ENCODE results near the gene MRPS33. TPM values are rescaled to one million over a fixed set of nuclear protein-coding genes. Genes with fewer than 3 reads are reported as not detected.

The MRPS33 gene
- total and polyA plus RNA-seq, 2 of the 8 experiments (the other 6 are each of a cell fraction or from before 2014, with no cell fraction given): 22.9 to 62.6 TPM

GRCh38 chr7:141012696-141013344 lies 1.9 kb downstream of the MRPS33 start:
- no peak overlapping the region for H3K23ac ChIP-seq (ENCODE audit: insufficient read length)
- H3K27me3 ChIP-seq (replicated peaks in 1 of 4; ENCODE audit: control insufficient read depth in 3 of 4, extremely low read depth in 1 of 4, insufficient read depth in 3 of 4, low read length in 3 of 4): no peaks in the 10 kb centered on the region
- FAIRE-seq (no peak), DNase-seq (ENCODE audit: low read depth in 1 of 2, low spot score in 2 of 2) (no peak)
- H4K91ac ChIP-seq (replicated peaks; ENCODE audit: insufficient read length, low read length): no peak overlapping the region
- H3K23me2 ChIP-seq (ENCODE audit: low read depth, low read length): no peaks in the 10 kb centered on the region
- no peak overlapping the region for H3K27ac ChIP-seq (ENCODE audit: low read depth, low read length)
- H3K4me1 ChIP-seq (replicated peaks in 1 of 4; ENCODE audit: control insufficient read depth in 3 of 4, insufficient read depth in 4 of 4, low read length in 3 of 4): no peaks in the 10 kb centered on the region; a peak in 1 of 7 replicates
- H3K36me3 ChIP-seq (ENCODE audit: control insufficient read depth in 2 of 4, insufficient read depth in 4 of 4, low read length in 3 of 4): peaks cover 0 to 15% (median 7%) of the 10 kb centered on the region in 4 experiments; a peak in 4 of 8 replicates
- peaks cover 0 to 21% of the 10 kb centered on the region in 2 experiments; a peak in 3 of 4 replicates for H3K79me2 ChIP-seq (ENCODE audit: control insufficient read depth in 1 of 2, insufficient read depth in 2 of 2, low read length in 2 of 2)
- CTCF ChIA-PET (ENCODE audit: partially characterized antibody): interaction anchor here (0.6 to 5.1 kb wide), 10 partner anchors 8 to 353 kb away, joined by 3 to 39 read pairs (median 4); no protein-coding TSS in a partner anchor
- no peaks in the 10 kb centered on the region; the same call in 1 of the 2 replicates for H3K79me1 ChIP-seq (ENCODE audit: low read depth, low read length)
- H3K9me3 ChIP-seq (ENCODE audit: insufficient read depth in 2 of 2, low read depth in 1 of 2, low read length in 1 of 2): no peaks in the 10 kb centered on the region
- H3K18ac ChIP-seq (ENCODE audit: extremely low read depth, low read length): no peak overlapping the region
- H4K20me1 ChIP-seq (replicated peaks in 1 of 2; ENCODE audit: control insufficient read depth in 1 of 2, insufficient read depth in 2 of 2, low read length in 2 of 2): peaks cover 0 to 1% of the 10 kb centered on the region in 2 experiments
- H3K4me3 ChIP-seq (ENCODE audit: extremely low read depth in 1 of 4, insufficient read depth in 2 of 4, low read depth in 3 of 4, low read length in 4 of 4): no peak overlapping the region
- no peak overlapping the region for H2AFZ ChIP-seq (ENCODE audit: low read length)
- no peak overlapping the region for H2BK120ac ChIP-seq (replicated peaks; ENCODE audit: low read depth, low read length)
- H2AK5ac ChIP-seq (ENCODE audit: low read depth, low read length): no peak overlapping the region
- H3K9ac ChIP-seq (replicated peaks in 1 of 4; ENCODE audit: extremely low read depth in 1 of 4, low read depth in 3 of 4, low read length in 3 of 4): no peak overlapping the region
- no peak overlapping the region for H2BK15ac ChIP-seq (ENCODE audit: low read length)
- H4K5ac ChIP-seq (ENCODE audit: insufficient read length, low read depth, low read length): no peak overlapping the region
- WGBS, 2 experiments (ENCODE audit: extremely low coverage in 1 of 2, insufficient coverage in 1 of 2, insufficient read length in 1 of 2, insufficient replicate concordance in 2 of 2, low coverage in 1 of 2, low lambda C conversion rate in 2 of 2, missing lambda C conversion rate in 1 of 2): 86% methylated on average over 2 of the region's 2 CpGs; no CpG with 5 or more reads in 1 of the 2 experiments
- H2BK5ac ChIP-seq (ENCODE audit: low read depth, low read length): no peak overlapping the region
- POLR2A ChIA-PET (ENCODE audit: partially characterized antibody): interaction anchor here (2.7 kb wide), 1 partner anchor 60 kb away, joined by 19 read pairs; the partner anchor contains the start of gene TMEM178B
- H2BK12ac ChIP-seq (ENCODE audit: low read depth, low read length): no peak overlapping the region
- no peak overlapping the region for H4K8ac ChIP-seq (ENCODE audit: extremely low read depth, insufficient read depth, low read length)
- no peak overlapping the region for H3K56ac ChIP-seq (replicated peaks; ENCODE audit: insufficient read length, low read depth, low read length)
- no peak overlapping the region; a peak in 1 of 4 replicates for H3K4me2 ChIP-seq (ENCODE audit: insufficient read depth in 1 of 2, low read depth in 2 of 2, low read length in 2 of 2)
- H2BK20ac ChIP-seq (ENCODE audit: low read length): no peak overlapping the region
- no peak overlapping the region for H3K14ac ChIP-seq (ENCODE audit: insufficient read length)
- no peak overlapping the region for H3K4ac ChIP-seq (replicated peaks; ENCODE audit: insufficient read length, low read depth, low read length)
- TF ChIP-seq SIN3A (conservative IDR thresholded peaks at IDR 0.05 in 1 of 2, IDR thresholded peaks at IDR 0.05 in 1 of 2; ENCODE audit: low read depth in 1 of 2, low read length in 2 of 2): no peak
- TF ChIP-seq YY1 (IDR thresholded peaks at IDR 0.05; ENCODE audit: low read depth, low read length): no peak
- no peak for TF ChIP-seq PHF8 (conservative IDR thresholded peaks at IDR 0.05; ENCODE audit: low read depth, low read length)
- TF ChIP-seq JUN (IDR thresholded peaks at IDR 0.05; ENCODE audit: low read depth, low read length): no peak
- no peak for TF ChIP-seq MAFK (IDR thresholded peaks at IDR 0.05; ENCODE audit: low read depth, low read length)
- no peak for TF ChIP-seq BACH1 (IDR thresholded peaks at IDR 0.05; ENCODE audit: low read length)
- no peak for TF ChIP-seq TAF7 (optimal IDR thresholded peaks at IDR 0.05; ENCODE audit: borderline replicate concordance, low read depth, low read length)
- TF ChIP-seq CBX5 (IDR thresholded peaks at IDR 0.05; ENCODE audit: low read depth, low read length): no peak
- TF ChIP-seq CHD2 (IDR thresholded peaks at IDR 0.05; ENCODE audit: low read length): no peak
- TF ChIP-seq EP300 (IDR thresholded peaks at IDR 0.05; ENCODE audit: borderline replicate concordance in 1 of 2, low read depth in 2 of 2, low read length in 2 of 2): no peak
- TF ChIP-seq, protein P1, sequence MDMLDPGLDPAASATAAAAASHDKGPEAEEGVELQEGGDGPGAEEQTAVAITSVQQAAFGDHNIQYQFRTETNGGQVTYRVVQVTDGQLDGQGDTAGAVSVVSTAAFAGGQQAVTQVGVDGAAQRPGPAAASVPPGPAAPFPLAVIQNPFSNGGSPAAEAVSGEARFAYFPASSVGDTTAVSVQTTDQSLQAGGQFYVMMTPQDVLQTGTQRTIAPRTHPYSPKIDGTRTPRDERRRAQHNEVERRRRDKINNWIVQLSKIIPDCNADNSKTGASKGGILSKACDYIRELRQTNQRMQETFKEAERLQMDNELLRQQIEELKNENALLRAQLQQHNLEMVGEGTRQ (IDR thresholded peaks at IDR 0.05; ENCODE audit: low read length): no peak
- no peak for TF ChIP-seq CREB1 (IDR thresholded peaks at IDR 0.05)

Data from H1 (cell line).